Stimulated activated CD8-positive, alpha-beta memory T cell treated with anti-CD3 and anti-CD28 coated beads, Interleukin-15, amount 100 ng/mL, for 24 hours (primary cell): ENCODE results near the gene SPINK6.

ENCODE experiments used
- DNase-seq: peaks from one replicate; pipeline ENCODE4 v3.0.0-alpha.2; 2020; ENCODE audit warnings: low read depth

Gene SPINK6

GRCh38 chr5:148224117-148224742 lies 21.4 kb downstream of the SPINK6 start:
- DNase-seq = no peak

- no peak for DNase-seq
Measured at GRCh38 chr5:148228392-148228984, 25.6 kb downstream of the SPINK6 start.

GRCh38 chr5:148229840-148230239 lies 27.0 kb downstream of the SPINK6 start:
- no peak for DNase-seq

DNA sequence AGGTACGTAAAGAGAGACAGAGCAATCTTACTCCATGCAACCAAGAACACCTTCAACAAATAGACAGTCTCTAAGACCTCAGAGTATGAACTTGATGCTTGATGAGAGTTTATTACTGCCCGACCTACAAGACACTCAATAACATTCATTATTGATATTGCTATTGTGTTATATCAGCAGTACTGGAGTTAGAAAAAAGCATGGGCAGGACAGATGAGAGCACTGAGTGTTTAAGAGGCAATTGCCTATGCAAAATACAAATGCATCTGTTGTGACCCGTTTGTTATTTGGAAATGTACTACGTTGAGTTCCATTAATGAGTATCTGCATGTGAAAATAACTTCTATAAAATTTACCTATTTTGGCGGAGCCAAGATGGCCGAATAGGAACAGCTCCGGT lies 27.4 kb downstream of the SPINK6 start:
- DNase-seq = no peak

DNA sequence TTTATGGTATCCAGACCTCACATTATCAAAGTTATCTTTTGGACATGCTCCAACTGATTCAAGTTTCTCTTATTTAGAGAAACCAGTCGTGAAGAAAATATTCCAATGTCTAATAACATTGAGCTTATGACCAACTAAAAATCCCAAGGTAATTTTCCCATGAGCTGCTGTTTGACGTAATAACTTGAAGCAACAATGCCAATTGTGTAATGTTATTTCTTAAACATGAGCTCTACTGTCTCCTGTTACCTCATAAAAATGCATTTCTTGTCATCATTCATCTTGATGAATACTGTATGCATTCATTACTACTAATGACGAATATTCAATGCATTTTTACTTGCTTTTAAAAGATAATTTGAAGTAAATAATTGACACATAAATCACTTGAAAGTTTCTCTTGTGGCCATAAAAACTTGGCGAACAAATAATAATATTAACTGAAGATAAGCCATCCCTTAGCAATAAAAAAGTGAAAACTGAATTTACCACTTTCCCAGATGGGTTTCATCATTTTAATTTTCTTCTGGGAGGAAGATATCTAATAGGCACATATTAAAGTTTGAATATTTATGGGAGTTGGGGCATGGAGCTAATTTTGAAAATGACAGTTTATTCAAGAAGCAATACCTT lies 35.1 kb downstream of the SPINK6 start:
- DNase-seq = no peak

DNA sequence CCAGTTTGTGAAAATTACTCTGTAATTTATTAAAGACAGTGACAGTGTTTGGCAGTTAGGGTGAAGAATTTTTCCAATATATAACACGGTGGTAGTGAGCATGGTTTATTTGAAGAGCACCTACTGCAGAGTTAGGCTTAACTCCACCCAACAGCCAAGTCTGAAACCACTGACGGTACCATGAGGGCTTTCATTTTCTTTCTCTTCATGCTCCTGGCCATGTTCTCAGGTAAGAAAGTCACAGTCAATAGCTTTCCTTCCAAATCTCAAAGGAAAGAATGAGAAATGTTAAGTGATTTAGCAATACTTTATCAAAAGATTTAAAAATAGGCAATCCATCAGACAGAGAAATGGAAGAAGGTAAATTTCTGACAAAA lies 35.6 kb downstream of the SPINK6 start, which contains the start of gene MARCOL:
Gene MARCOL (plus strand): TSS at position 108 of the 377 bp plus-strand sequence. CDS start 73 bp downstream, at position 181.
- DNase-seq = no peak

DNA sequence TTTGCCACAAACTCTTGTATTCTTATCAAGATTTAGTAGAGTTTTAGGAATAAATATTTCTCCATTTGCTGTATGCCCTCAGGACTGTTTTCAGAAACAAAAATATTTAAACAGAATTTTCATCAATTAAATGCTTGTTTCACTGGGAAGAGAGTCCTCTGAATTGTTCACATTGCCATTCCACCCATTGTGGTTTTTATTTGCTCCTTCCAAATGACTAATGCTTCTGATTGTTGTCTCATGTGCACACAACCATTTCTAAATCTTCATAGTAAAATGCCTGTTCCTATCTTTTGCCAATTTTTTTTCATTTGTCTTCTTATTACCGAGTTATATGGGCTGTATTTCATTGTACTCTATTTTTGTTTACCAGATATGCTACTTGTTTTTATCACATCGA lies 46.1 kb downstream of the SPINK6 start:
- DNase-seq = no peak

DNA sequence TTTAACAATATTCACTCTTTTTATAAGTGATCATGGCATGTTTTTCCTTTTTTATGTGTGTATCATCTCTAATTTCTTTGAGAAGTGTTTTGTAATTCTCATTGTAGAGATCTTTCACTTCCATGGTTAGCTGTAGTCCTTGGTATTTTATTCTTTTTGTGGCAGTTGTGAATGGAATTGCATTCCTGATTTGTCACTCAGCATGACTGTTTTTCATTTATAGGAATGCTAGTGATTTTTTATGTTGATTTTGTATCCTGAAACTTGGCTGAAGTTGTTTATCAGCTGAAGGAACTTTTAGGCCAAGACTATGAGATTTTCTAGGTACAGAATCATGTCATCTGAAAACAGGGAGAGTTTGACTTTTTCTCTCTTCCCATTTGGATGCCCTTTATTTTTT lies 52.6 kb downstream of the SPINK6 start:
- no peak for DNase-seq

DNA sequence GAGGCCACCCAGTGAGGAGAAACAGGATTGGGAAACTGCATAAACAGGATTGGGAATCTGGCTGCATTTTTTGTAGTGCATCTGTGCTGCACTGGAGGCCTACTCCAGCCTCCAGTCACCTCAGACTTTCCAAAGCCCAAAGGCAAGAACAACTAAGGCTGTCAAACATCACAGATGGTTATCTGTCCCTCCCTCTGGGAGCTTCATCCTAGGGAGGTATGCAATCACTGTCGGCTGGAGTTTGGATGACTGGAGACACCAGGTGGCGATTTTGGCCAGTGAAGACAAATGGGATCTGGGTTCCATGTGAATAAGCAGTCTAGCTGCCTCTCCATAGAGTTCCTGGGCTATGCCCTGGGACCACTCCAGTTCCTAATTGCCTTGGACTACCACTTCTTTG lies 56.4 kb downstream of the SPINK6 start:
- no peak for DNase-seq

DNA sequence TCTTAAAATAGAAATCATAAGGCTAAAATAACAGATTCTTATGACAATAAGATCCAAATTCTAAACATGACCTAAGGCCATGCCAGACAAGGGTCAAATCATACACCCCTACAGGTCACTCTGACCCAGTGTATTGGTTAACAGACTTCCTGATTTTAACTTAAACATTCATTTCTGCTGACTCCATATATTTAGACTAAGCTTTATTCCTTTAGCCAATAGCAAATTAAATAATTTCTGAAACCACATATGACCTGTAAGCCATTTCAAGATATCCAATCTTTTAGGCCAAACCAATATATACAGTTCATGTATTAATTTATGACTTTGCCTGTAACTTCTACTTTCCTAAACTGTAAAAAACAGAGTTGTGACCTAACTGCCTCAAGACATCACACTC lies 58.4 kb downstream of the SPINK6 start:
- no peak for DNase-seq
